ENCODE measurements around the gene PROM1. TPM values are rescaled to one million over a fixed set of nuclear protein-coding genes. Genes with fewer than 3 reads are reported as not detected.
A peak's percentile ranks its signal among the peaks of the same experiment; 100 is the strongest.

The PROM1 gene
- total and polyA plus RNA-seq, 7 donors = 1.8 to 29.1 (median 4.4) TPM

DNA sequence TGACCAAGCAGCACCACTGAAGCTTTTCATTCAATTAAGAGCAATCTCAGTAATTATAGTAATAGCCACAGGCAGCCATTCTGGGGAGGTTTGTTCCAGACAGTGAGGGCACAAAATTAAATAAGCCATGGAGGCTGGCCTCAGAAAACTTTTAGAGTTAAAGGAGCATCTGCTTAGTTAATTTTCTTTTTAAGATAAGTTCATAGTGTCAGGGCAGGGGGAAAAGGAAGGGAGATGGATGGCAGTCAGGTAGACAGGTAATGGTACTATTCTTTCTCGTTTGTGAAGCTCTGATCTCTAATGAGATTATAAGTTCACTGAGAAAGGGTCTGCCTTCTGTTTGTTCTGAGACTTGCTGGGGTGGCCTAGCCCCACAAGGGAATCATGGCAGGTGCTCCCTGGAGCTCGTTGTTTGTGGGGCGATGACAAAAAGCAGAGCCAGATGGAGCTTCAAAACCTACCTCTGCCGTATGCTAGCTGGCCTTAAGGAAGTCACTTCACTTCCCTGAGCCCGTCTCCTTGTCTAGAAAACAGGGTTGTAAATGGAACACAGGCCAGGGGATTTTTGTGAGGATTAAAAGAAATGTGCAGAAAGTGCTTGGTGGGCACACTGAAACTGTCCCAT lies 76.2 kb downstream of the PROM1 start:
- intact Hi-C loops (cut with DNase I) = no loop called here
- H3K4me3 ChIP-seq = no peak overlapping the region
- TF ChIP-seq POLR2AphosphoS5 (IDR thresholded peaks at IDR 0.05) (no peak), POLR2A (IDR thresholded peaks at IDR 0.05) (no peak), EP300 (IDR thresholded peaks at IDR 0.05) (no peak)
- TF ChIP-seq, protein P1, sequence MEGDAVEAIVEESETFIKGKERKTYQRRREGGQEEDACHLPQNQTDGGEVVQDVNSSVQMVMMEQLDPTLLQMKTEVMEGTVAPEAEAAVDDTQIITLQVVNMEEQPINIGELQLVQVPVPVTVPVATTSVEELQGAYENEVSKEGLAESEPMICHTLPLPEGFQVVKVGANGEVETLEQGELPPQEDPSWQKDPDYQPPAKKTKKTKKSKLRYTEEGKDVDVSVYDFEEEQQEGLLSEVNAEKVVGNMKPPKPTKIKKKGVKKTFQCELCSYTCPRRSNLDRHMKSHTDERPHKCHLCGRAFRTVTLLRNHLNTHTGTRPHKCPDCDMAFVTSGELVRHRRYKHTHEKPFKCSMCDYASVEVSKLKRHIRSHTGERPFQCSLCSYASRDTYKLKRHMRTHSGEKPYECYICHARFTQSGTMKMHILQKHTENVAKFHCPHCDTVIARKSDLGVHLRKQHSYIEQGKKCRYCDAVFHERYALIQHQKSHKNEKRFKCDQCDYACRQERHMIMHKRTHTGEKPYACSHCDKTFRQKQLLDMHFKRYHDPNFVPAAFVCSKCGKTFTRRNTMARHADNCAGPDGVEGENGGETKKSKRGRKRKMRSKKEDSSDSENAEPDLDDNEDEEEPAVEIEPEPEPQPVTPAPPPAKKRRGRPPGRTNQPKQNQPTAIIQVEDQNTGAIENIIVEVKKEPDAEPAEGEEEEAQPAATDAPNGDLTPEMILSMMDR (IDR thresholded peaks at IDR 0.05) = no peak
- no peaks in the 10 kb centered on the region for H3K36me3 ChIP-seq
- no peak for DNase-seq
- no peak overlapping the region for H3K27ac ChIP-seq
- 81 to 82% methylated on average over 5 of the region's 5 CpGs for WGBS, 2 donors
- no peaks in the 10 kb centered on the region for H3K4me1 ChIP-seq
- no peaks in the 10 kb centered on the region for H3K27me3 ChIP-seq
- H3K9me3 ChIP-seq = no peaks in the 10 kb centered on the region

DNA sequence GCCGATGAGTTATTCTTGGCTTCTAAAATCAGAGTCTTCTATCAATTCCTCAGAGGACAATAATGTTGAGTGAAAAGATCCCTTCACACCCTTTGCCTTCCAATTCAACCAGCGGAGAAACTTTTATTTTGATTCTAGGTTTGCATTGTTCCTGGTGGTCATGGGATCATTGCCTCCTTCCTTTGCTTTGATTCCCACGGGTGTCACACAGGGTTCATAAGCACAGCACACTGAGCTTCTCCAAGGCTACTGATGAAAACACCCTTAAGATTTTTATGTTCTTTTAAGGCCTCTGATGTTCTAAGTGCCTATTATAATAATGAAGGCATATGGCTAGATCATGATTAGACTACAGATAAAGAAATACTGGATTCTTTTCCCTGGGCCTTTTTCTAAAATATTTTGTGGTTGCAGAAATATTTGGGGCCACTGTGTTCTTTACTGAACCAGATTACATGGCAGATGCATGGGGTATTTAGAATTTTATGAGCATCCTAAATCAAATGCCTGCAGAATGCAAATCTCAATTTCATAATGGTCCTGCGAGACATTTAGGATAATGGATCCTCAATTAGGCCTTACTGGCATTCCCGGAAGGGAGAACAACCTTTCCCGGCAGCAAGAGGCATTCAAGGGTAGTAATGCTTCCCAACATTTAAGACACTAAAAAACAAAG lies 76.9 kb downstream of the PROM1 start:
- intact Hi-C loops (cut with DNase I) = no loop called here
- no peak for DNase-seq
- 93% methylated on average over 6 of the region's 6 CpGs for WGBS, 2 donors

DNA sequence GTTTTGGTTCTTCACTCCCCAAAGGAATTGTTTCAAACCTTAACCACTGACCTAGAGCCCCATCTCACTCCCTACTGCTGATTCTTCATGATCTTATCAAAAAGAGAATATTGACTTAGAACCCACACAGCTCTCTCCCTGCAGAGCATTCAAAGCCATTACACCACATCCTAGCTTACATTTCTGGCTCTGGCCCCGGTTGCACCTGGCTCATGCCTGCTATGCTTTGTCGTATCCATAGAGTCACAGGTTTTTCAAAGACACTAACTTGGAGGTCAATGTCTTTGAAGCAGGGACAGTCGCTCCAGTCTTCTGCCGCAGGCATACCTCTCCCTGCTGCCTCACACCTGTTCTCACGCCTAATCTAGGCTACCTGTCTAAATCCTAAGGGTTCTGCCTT lies 78.1 kb downstream of the PROM1 start:
- Histone ChIP-seq H3K27ac (no peak overlapping the region), H3K9me3 (no peaks in the 10 kb centered on the region), H3K4me3 (no peak overlapping the region), H3K27me3 (no peaks in the 10 kb centered on the region), H3K36me3 (no peaks in the 10 kb centered on the region), H3K4me1 (peaks cover 0 to 9% (median 5%) of the 10 kb centered on the region in 4 donors)
- 86 to 91% methylated on average over 5 of the region's 5 CpGs for WGBS, 2 donors
- no peak for DNase-seq
- TF ChIP-seq POLR2AphosphoS5 (IDR thresholded peaks at IDR 0.05) = no peak
- TF ChIP-seq, protein P1 (IDR thresholded peaks at IDR 0.05) = no peak
- TF ChIP-seq EP300 (IDR thresholded peaks at IDR 0.05) = no peak
- no peak for TF ChIP-seq POLR2A (IDR thresholded peaks at IDR 0.05)
- intact Hi-C loops (cut with DNase I) = no loop called here

More for the DNA sequence above, 76.9 kb downstream of the PROM1 start:
- Histone ChIP-seq H3K27me3 (no peaks in the 10 kb centered on the region), H3K9me3 (no peaks in the 10 kb centered on the region), H3K4me3 (no peak overlapping the region), H3K4me1 (no peaks in the 10 kb centered on the region), H3K36me3 (no peaks in the 10 kb centered on the region), H3K27ac (no peak overlapping the region)
- no peak for TF ChIP-seq EP300 (IDR thresholded peaks at IDR 0.05)
- TF ChIP-seq POLR2A (IDR thresholded peaks at IDR 0.05) = no peak
- TF ChIP-seq POLR2AphosphoS5 (IDR thresholded peaks at IDR 0.05) = no peak
- TF ChIP-seq, protein P1 (IDR thresholded peaks at IDR 0.05) = no peak

DNA sequence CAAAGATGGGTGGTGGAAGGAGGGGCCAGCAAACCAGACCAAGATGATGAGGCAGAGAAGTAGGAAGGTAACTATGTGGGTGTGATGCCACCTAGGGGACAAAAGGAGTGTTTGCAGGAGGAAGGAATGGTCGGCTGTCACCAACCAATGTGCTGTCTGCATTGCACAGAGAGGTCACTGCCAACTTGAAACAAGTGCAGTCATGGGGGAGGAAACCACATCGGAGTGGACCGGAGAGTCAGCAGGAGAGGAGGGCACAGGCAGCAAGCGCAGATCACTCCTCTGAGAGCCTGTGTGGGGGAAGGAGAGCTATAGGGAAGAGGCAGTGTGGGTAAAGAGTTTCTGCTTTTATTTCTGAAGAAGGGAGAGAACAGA lies 82.4 kb downstream of the PROM1 start:
- H3K27ac ChIP-seq = no peak overlapping the region
- H3K4me1 ChIP-seq = peaks cover 0 to 11% (median 6%) of the 10 kb centered on the region in 4 donors
- DNase-seq = peak; percentile 89
- H3K27me3 ChIP-seq = no peaks in the 10 kb centered on the region
- H3K36me3 ChIP-seq = no peaks in the 10 kb centered on the region
- no peak overlapping the region for H3K4me3 ChIP-seq
- intact Hi-C loops (cut with DNase I) = loop anchor here (1.0 to 5.0 kb wide), 6 partner anchors 37 to 524 kb away; no protein-coding TSS in a partner anchor
- WGBS, 2 donors = 1 to 8% methylated on average over 4 of the region's 4 CpGs
- H3K9me3 ChIP-seq = no peaks in the 10 kb centered on the region
- TF ChIP-seq POLR2AphosphoS5 (IDR thresholded peaks at IDR 0.05) = peak in 3 of 4 donors; percentile 44 to 74 (median 65)
- TF ChIP-seq, protein P1 (IDR thresholded peaks at IDR 0.05) = peak; percentile 74 to 87 (median 80)
- no peak for TF ChIP-seq POLR2A (IDR thresholded peaks at IDR 0.05)
